Naive thymus-derived CD4-positive, alpha-beta T cell (primary cell): ENCODE data around the gene PCDHGA1. TPM values are rescaled to one million over a fixed set of nuclear protein-coding genes. Genes with fewer than 3 reads are reported as not detected.

Experiments
- ATAC-seq: fragments of 150-1000 bp; cut with Tn5 transposase; 2 replicates; pipeline ENCODE4 v1.10.0; 2021; ENCODE audit warnings: mild to moderate bottlenecking, moderate library complexity
- CTCF ChIA-PET: fragments of 350-600 bp; sonication (Branson Sonifier 250); formaldehyde crosslinking; loops from one replicate; lab custom pipeline; 2021; ENCODE audit warnings: antibody characterized with exemption; lab: Charles Lee
- POLR2A ChIA-PET: fragments of 350-600 bp; sonication (Branson Sonifier 250); formaldehyde crosslinking; loops from one replicate; lab custom pipeline; 2021; ENCODE audit warnings: antibody characterized with exemption, inconsistent platforms; lab: Charles Lee
- DNase-seq, 9 donors: peaks; one replicate each; pipeline versions ENCODE4 v3.0.0 to v3.0.0-alpha.2; 2020 to 2022; ENCODE audit warnings: mixed read lengths in 1 of 9
- H3K27ac ChIP-seq: one replicate; pipeline ENCODE4 v1.7.0; 2013; ENCODE audit warnings: mild to moderate bottlenecking, low read depth, low read length, moderate library complexity
- H3K27me3 ChIP-seq, 2 donors: one replicate each; pipeline ENCODE4 v1.7.0; 2013; ENCODE audit warnings: low read length in 2 of 2, mild to moderate bottlenecking in 2 of 2, moderate library complexity in 2 of 2; ENCODE audit not compliant: control insufficient read depth in 2 of 2, insufficient read depth in 2 of 2
- H3K36me3 ChIP-seq, 3 experiments: 1 replicate in 2 of 3; 2 replicates in 1 of 3; pipeline ENCODE4 v1.7.0; 2013; ENCODE audit warnings: low read length in 3 of 3, mild to moderate bottlenecking in 3 of 3, moderate library complexity in 1 of 3; ENCODE audit not compliant: insufficient read depth in 3 of 3, control insufficient read depth in 2 of 3
- H3K4me1 ChIP-seq, 2 donors: one replicate each; pipeline ENCODE4 v1.7.0; 2013; ENCODE audit warnings: low read length in 2 of 2, mild to moderate bottlenecking in 2 of 2, moderate library complexity in 1 of 2; ENCODE audit not compliant: control insufficient read depth in 2 of 2, insufficient read depth in 2 of 2
- H3K4me3 ChIP-seq: 2 replicates; pipeline ENCODE4 v1.7.0; 2013; ENCODE audit warnings: mild to moderate bottlenecking, low read length
- H3K9me3 ChIP-seq, 3 experiments: 1 replicate in 2 of 3; 2 replicates in 1 of 3; pipeline ENCODE4 v1.7.0; 2013; ENCODE audit warnings: low read length in 3 of 3; ENCODE audit not compliant: control insufficient read depth in 2 of 3
- H3K27ac Mint-ChIP-seq, 9 donors: one replicate each; pipeline ENCODE4 v1.8.0; 2020 to 2022; ENCODE audit warnings: mixed read lengths in 9 of 9, mild to moderate bottlenecking in 8 of 9, moderate library complexity in 5 of 9, inconsistent platforms in 2 of 9
- H3K27me3 Mint-ChIP-seq, 5 donors: one replicate each; pipeline ENCODE4 v1.8.0; 2021 to 2022; ENCODE audit warnings: mixed read lengths in 5 of 5, mild to moderate bottlenecking in 1 of 5
- H3K36me3 Mint-ChIP-seq, 5 donors: one replicate each; pipeline ENCODE4 v1.8.0; 2020 to 2022; ENCODE audit warnings: mixed read lengths in 5 of 5, mild to moderate bottlenecking in 3 of 5, inconsistent platforms in 1 of 5
- H3K4me1 Mint-ChIP-seq, 7 donors: one replicate each; pipeline ENCODE4 v1.8.0; 2020 to 2022; ENCODE audit warnings: mixed read lengths in 7 of 7, mild to moderate bottlenecking in 3 of 7, inconsistent platforms in 1 of 7
- H3K4me3 Mint-ChIP-seq, 10 donors: one replicate each; pipeline ENCODE4 v1.8.0; 2020 to 2022; ENCODE audit warnings: mild to moderate bottlenecking in 10 of 10, mixed read lengths in 10 of 10, moderate library complexity in 6 of 10, inconsistent platforms in 2 of 10
- H3K9me3 Mint-ChIP-seq, 11 donors: one replicate each; pipeline ENCODE4 v1.8.0; 2020 to 2022; ENCODE audit warnings: mixed read lengths in 11 of 11, mild to moderate bottlenecking in 4 of 11, inconsistent platforms in 1 of 11, moderate library complexity in 1 of 11
- intact Hi-C, 2 donors: fragments of 100-400 bp; cut with micrococcal nuclease; formaldehyde crosslinking; loops; one replicate each; pipeline ENCODE4 v1.15.1; 2023
- polyA plus RNA-seq, 2 donors: library from polyadenylated mRNA; unstranded; fragments of 300-500 nt; fragmentation: Illumina TruSeq; gene quantifications; one replicate each; pipeline ENCODE4 v1.2.3, GENCODE V29; 2021
- total RNA-seq, 6 experiments: library from RNA in 5 of 6; stranded (reverse) in 5 of 6; gene quantifications; 1 replicate in 5 of 6; 2 replicates in 1 of 6; pipeline ENCODE4 v1.2.3 and lab custom pipeline; 2021 to 2026

Gene PCDHGA1
- total and polyA plus RNA-seq, 7 experiments from 2014 or later = 0.08 to 0.54 (median 0.17) TPM; not detected in 2

GRCh38 chr5:141319202-141319601, 11.1 kb upstream of the PCDHGA1 start:
- Histone ChIP-seq H3K27ac (no peak overlapping the region), H3K4me3 (peak overlapping the region; percentile 95), H3K27me3 (no peaks in the 10 kb centered on the region), H3K9me3 (peaks cover 26 to 62% (median 28%) of the 10 kb centered on the region in 3 experiments), H3K36me3 (peaks cover 0 to 21% (median 10%) of the 10 kb centered on the region in 3 experiments), H3K4me1 (peaks cover 7% of the 10 kb centered on the region in 2 donors)
- H3K4me3 Mint-ChIP-seq = peak overlapping the region; percentile 12 to 100 (median 96)
- ChIA-PET POLR2A (interaction anchor here (1.0 to 2.6 kb wide), 5 partner anchors 11 to 917 kb away, joined by 3 to 26 read pairs (median 4); partner anchors contain the start of genes ANKHD1 and PCDHGA1), CTCF (interaction anchor here (0.5 to 2.4 kb wide), 3 partner anchors 194 to 1733 kb away, joined by 4 to 15 read pairs (median 5); no protein-coding TSS in a partner anchor)
- H3K9me3 Mint-ChIP-seq = peaks cover 20 to 90% (median 66%) of the 10 kb centered on the region in 11 donors
- intact Hi-C loops = no loop called here
- peaks cover 18 to 47% (median 29%) of the 10 kb centered on the region in 7 donors for H3K4me1 Mint-ChIP-seq
- no peak for DNase-seq
- peaks cover 43 to 64% (median 55%) of the 10 kb centered on the region in 5 donors for H3K36me3 Mint-ChIP-seq
- peaks cover 0 to 3% (median 0%) of the 10 kb centered on the region in 5 donors for H3K27me3 Mint-ChIP-seq
- H3K27ac Mint-ChIP-seq = peak overlapping the region in 3 of 9 donors; percentile 53 to 100 (median 97)
- no peak for ATAC-seq

- Mint-ChIP-seq H3K27me3 (peaks cover 0 to 3% (median 0%) of the 10 kb centered on the region in 5 donors), H3K36me3 (peaks cover 41 to 62% (median 50%) of the 10 kb centered on the region in 5 donors), H3K27ac (peak overlapping the region in 8 of 9 donors; percentile 97 to 100 (median 100)), H3K4me1 (peaks cover 18 to 47% (median 29%) of the 10 kb centered on the region in 7 donors), H3K9me3 (peaks cover 17 to 88% (median 63%) of the 10 kb centered on the region in 11 donors), H3K4me3 (peak overlapping the region; percentile 90 to 100 (median 98))
- CTCF ChIA-PET = interaction anchor here (1.5 to 2.4 kb wide), 6 partner anchors 9 to 250 kb away, joined by 4 to 15 read pairs (median 8); no protein-coding TSS in a partner anchor
- H3K4me3 ChIP-seq = peak overlapping the region; percentile 95
- no peak for DNase-seq
- intact Hi-C loops = loop anchor here (1.0 to 10.0 kb wide), 19 partner anchors 93 to 1451 kb away; partner anchors contain the start of genes PCDHGA10 (in 2 of the 2), ARHGAP26 (in 1 of the 2), CYSTM1 (in 1 of the 2) and DELE1 (in 1 of the 2)
- POLR2A ChIA-PET = interaction anchor here (0.5 to 2.6 kb wide), 16 partner anchors 9 to 672 kb away, joined by 3 to 26 read pairs (median 4); partner anchors contain the start of genes DIAPH1, HDAC3, IK and NDUFA2
- no peak overlapping the region for H3K27ac ChIP-seq
- no peaks in the 10 kb centered on the region for H3K27me3 ChIP-seq
- peaks cover 7% of the 10 kb centered on the region in 2 donors for H3K4me1 ChIP-seq
- H3K9me3 ChIP-seq = peaks cover 26 to 57% (median 28%) of the 10 kb centered on the region in 3 experiments
- H3K36me3 ChIP-seq = peaks cover 0 to 21% (median 10%) of the 10 kb centered on the region in 3 experiments
- ATAC-seq = no peak
Observed at GRCh38 chr5:141319699-141320098, 10.6 kb upstream of the PCDHGA1 start.

GRCh38 chr5:141320225-141321169, 9.8 kb upstream of the PCDHGA1 start, which contains the start of gene TAF7:
Gene TAF7 (minus strand): TSS chr5:141320784. CDS start chr5:141320044, 740 bp downstream.
- intact Hi-C loops = loop anchor here (1.0 to 10.0 kb wide), 19 partner anchors 92 to 1450 kb away; partner anchors contain the start of genes PCDHGA10 (in 2 of the 2), ARHGAP26 (in 1 of the 2), CYSTM1 (in 1 of the 2) and DELE1 (in 1 of the 2)
- H3K27ac ChIP-seq = peak within 1 kb of the TSS; percentile 88
- peaks cover 33 to 54% (median 42%) of the 10 kb centered on the region in 5 donors for H3K36me3 Mint-ChIP-seq

DNA sequence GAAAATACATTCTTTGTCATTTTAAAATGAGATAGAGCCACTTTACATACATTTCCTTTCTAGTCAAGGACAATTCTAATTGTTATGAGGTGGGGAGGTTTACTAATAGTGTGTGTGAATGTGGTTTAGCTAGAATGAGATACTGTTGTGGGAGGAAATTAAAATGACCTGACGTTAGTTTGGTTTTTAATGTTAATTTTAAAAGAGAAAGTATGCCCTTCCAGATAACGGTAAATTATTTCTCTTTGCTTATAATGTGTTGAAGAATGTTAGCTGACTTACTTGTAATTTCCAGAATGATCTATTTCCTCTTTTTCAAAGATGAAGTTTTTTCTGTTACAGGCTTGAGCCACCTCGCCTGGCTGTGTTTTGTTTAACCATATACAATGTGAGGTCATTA, 8.1 kb upstream of the PCDHGA1 start:
- ChIA-PET CTCF (interaction anchor here (0.6 to 1.4 kb wide), 3 partner anchors 205 to 336 kb away, joined by 3 to 7 read pairs (median 4); no protein-coding TSS in a partner anchor), POLR2A (interaction anchor here (1.2 kb wide), 1 partner anchor 242 kb away, joined by 4 read pairs; no protein-coding TSS in a partner anchor)
- intact Hi-C loops = loop anchor here (5.0 to 10.0 kb wide), 6 partner anchors 90 to 1217 kb away; partner anchors contain the start of genes DIAPH1 (in 1 of the 2), PCDHGA10 (in 1 of the 2) and PFDN1 (in 1 of the 2)
- Histone ChIP-seq H3K27ac (no peak overlapping the region), H3K27me3 (no peaks in the 10 kb centered on the region), H3K36me3 (peaks cover 0 to 21% (median 10%) of the 10 kb centered on the region in 3 experiments), H3K4me1 (peaks cover 7% of the 10 kb centered on the region in 2 donors), H3K4me3 (no peak overlapping the region), H3K9me3 (peaks cover 19 to 37% (median 20%) of the 10 kb centered on the region in 3 experiments)
- peak overlapping the region in 6 of 10 donors; percentile 14 to 100 (median 37) for H3K4me3 Mint-ChIP-seq
- DNase-seq = no peak
- peaks cover 32 to 43% (median 36%) of the 10 kb centered on the region in 5 donors for H3K36me3 Mint-ChIP-seq
- peaks cover 18 to 48% (median 31%) of the 10 kb centered on the region in 7 donors for H3K4me1 Mint-ChIP-seq
- H3K9me3 Mint-ChIP-seq = peaks cover 11 to 82% (median 43%) of the 10 kb centered on the region in 11 donors
- H3K27ac Mint-ChIP-seq = no peak overlapping the region
- no peak for ATAC-seq
- peaks cover 0 to 13% (median 6%) of the 10 kb centered on the region in 5 donors for H3K27me3 Mint-ChIP-seq

More at GRCh38 chr5:141320225-141321169, 9.8 kb upstream of the PCDHGA1 start, which contains the start of gene TAF7:
- peak; percentile 94 for ATAC-seq
- Mint-ChIP-seq H3K9me3 (peaks cover 12 to 85% (median 55%) of the 10 kb centered on the region in 11 donors), H3K4me1 (peaks cover 18 to 40% (median 27%) of the 10 kb centered on the region in 7 donors), H3K27ac (peak within 1 kb of the TSS; percentile 97 to 100 (median 99)), H3K4me3 (peak within 1 kb of the TSS; percentile 90 to 100 (median 98)), H3K27me3 (peaks cover 0 to 3% (median 0%) of the 10 kb centered on the region in 5 donors)
- ChIA-PET CTCF (interaction anchor here (0.6 to 2.4 kb wide), 9 partner anchors 8 to 249 kb away, joined by 3 to 15 read pairs (median 6); partner anchors contain the start of gene PCDHGA11), POLR2A (interaction anchor here (0.5 to 2.6 kb wide), 23 partner anchors 8 to 1035 kb away, joined by 3 to 26 read pairs (median 4); partner anchors contain the start of genes DELE1, DIAPH1, HDAC3 and IK)
- peak; percentile 88 to 94 (median 94) for DNase-seq
- Histone ChIP-seq H3K9me3 (peaks cover 20 to 49% (median 23%) of the 10 kb centered on the region in 3 experiments), H3K36me3 (peaks cover 0 to 21% (median 10%) of the 10 kb centered on the region in 3 experiments), H3K4me3 (peak within 1 kb of the TSS; percentile 95), H3K4me1 (peaks cover 7% of the 10 kb centered on the region in 2 donors), H3K27me3 (no peaks in the 10 kb centered on the region)

- Histone ChIP-seq H3K9me3 (peaks cover 0 to 32% (median 5%) of the 10 kb centered on the region in 3 experiments), H3K4me1 (no peaks in the 10 kb centered on the region), H3K27me3 (peaks cover 0 to 5% of the 10 kb centered on the region in 2 donors), H3K4me3 (peak overlapping the region; percentile 73), H3K27ac (peak overlapping the region; percentile 53), H3K36me3 (no peaks in the 10 kb centered on the region)
- peak; percentile 95 for ATAC-seq
- Mint-ChIP-seq H3K27ac (peak overlapping the region; percentile 17 to 95 (median 80)), H3K4me1 (peaks cover 0 to 15% (median 7%) of the 10 kb centered on the region in 7 donors), H3K4me3 (peak overlapping the region; percentile 78 to 98 (median 90)), H3K9me3 (peaks cover 4 to 82% (median 22%) of the 10 kb centered on the region in 11 donors), H3K27me3 (peaks cover 8 to 48% (median 41%) of the 10 kb centered on the region in 5 donors), H3K36me3 (peaks cover 3 to 10% (median 6%) of the 10 kb centered on the region in 5 donors)
- ChIA-PET CTCF (interaction anchor here (0.6 to 1.6 kb wide), 4 partner anchors 176 to 240 kb away, joined by 3 to 6 read pairs (median 4); no protein-coding TSS in a partner anchor), POLR2A (interaction anchor here (0.6 kb wide), 1 partner anchor 309 kb away, joined by 3 read pairs; no protein-coding TSS in a partner anchor)
- DNase-seq = peak; percentile 39 to 75 (median 57)
- intact Hi-C loops = loop anchor here (1.0 to 10.0 kb wide), 5 partner anchors 186 to 1221 kb away; no protein-coding TSS in a partner anchor
Observed at GRCh38 chr5:141326088-141326854, 4.0 kb upstream of the PCDHGA1 start.
